Neuronal stem cell (in vitro differentiated cells): ENCODE results near the gene VPS35.

Experiments used
- DNase-seq: peaks from one replicate; pipeline ENCODE4 v3.0.0-alpha.2; 2013; ENCODE audit warnings: low spot score
- H2AFZ ChIP-seq: one replicate; pipeline ENCODE4 v1.6.1; 2013; ENCODE audit warnings: mild to moderate bottlenecking, low read length, inconsistent platforms
- H2AK5ac ChIP-seq: 2 replicates; pipeline ENCODE4 v1.6.1; 2013; ENCODE audit warnings: low read depth, mild to moderate bottlenecking, inconsistent platforms, low read length, moderate library complexity, mixed read lengths
- H2BK120ac ChIP-seq: 2 replicates; pipeline ENCODE4 v1.6.1; 2013; ENCODE audit warnings: low read depth, mild to moderate bottlenecking, inconsistent platforms, low read length, moderate library complexity, mixed read lengths
- H2BK12ac ChIP-seq: one replicate; pipeline ENCODE4 v1.6.1; 2013; ENCODE audit warnings: low read length, inconsistent platforms
- H2BK15ac ChIP-seq: 2 replicates; pipeline ENCODE4 v1.6.1; 2013; ENCODE audit warnings: mild to moderate bottlenecking, low read length, inconsistent platforms, mixed read lengths
- H2BK5ac ChIP-seq: one replicate; pipeline ENCODE4 v1.6.1; 2013; ENCODE audit warnings: inconsistent platforms, mild to moderate bottlenecking, low read length, moderate library complexity
- H3K14ac ChIP-seq: one replicate; pipeline ENCODE4 v1.6.1; 2013; ENCODE audit warnings: low read length, inconsistent platforms
- H3K18ac ChIP-seq: 2 replicates; pipeline ENCODE4 v1.6.1; 2013; ENCODE audit warnings: low read length, inconsistent platforms
- H3K23ac ChIP-seq: 2 replicates; pipeline ENCODE4 v1.6.1; 2013; ENCODE audit warnings: low read depth, mild to moderate bottlenecking, mixed read lengths, low read length, inconsistent platforms; ENCODE audit not compliant: poor library complexity
- H3K27ac ChIP-seq: replicated peaks from 3 replicates; pipeline ENCODE4 v1.5.1; 2013; ENCODE audit warnings: low read length, inconsistent platforms
- H3K27me3 ChIP-seq, 3 experiments: 2 replicates each; pipeline ENCODE4 v1.6.1; 2013; ENCODE audit warnings: low read length in 3 of 3, mild to moderate bottlenecking in 2 of 3, inconsistent platforms in 1 of 3, low read depth in 1 of 3, mixed read lengths in 1 of 3, moderate library complexity in 1 of 3; ENCODE audit not compliant: control insufficient read depth in 3 of 3, insufficient read depth in 3 of 3
- H3K36me3 ChIP-seq, 2 donors: replicated peaks in 1 of 2; 2 replicates each; pipeline ENCODE4 v1.6.1; 2013; ENCODE audit warnings: low read length in 2 of 2; ENCODE audit not compliant: control insufficient read depth in 2 of 2, insufficient read depth in 2 of 2
- H3K4ac ChIP-seq: 2 replicates; pipeline ENCODE4 v1.6.1; 2013; ENCODE audit warnings: inconsistent platforms, mild to moderate bottlenecking, low read length, moderate library complexity
- H3K4me1 ChIP-seq, 2 donors: 1 replicate in 1 of 2; 2 replicates in 1 of 2; pipeline ENCODE4 v1.6.1; 2013; ENCODE audit warnings: low read length in 2 of 2, low read depth in 1 of 2; ENCODE audit not compliant: control insufficient read depth in 2 of 2, insufficient read depth in 1 of 2
- H3K4me2 ChIP-seq: one replicate; pipeline ENCODE4 v1.6.1; 2013; ENCODE audit warnings: mild to moderate bottlenecking, low read length, inconsistent platforms; ENCODE audit not compliant: insufficient read depth, poor library complexity, severe bottlenecking
- H3K4me3 ChIP-seq, 2 donors: 2 replicates each; pipeline ENCODE4 v1.5.1; 2013; ENCODE audit warnings: low read length in 2 of 2, mild to moderate bottlenecking in 2 of 2, inconsistent platforms in 1 of 2, moderate library complexity in 1 of 2
- H3K79me1 ChIP-seq: one replicate; pipeline ENCODE4 v1.6.1; 2013; ENCODE audit warnings: low read depth, mild to moderate bottlenecking, inconsistent platforms, low read length, moderate library complexity
- H3K9ac ChIP-seq: one replicate; pipeline ENCODE4 v1.6.1; 2013; ENCODE audit warnings: mild to moderate bottlenecking, low read depth, low read length, inconsistent platforms; ENCODE audit not compliant: poor library complexity
- H3K9me3 ChIP-seq, 2 donors: replicated peaks in 1 of 2; 2 replicates each; pipeline versions ENCODE3 to v1.6.1; 2013; ENCODE audit warnings: low read length in 2 of 2, mild to moderate bottlenecking in 2 of 2, inconsistent platforms in 1 of 2, low read depth in 1 of 2, mixed read lengths in 1 of 2, moderate library complexity in 1 of 2; ENCODE audit not compliant: control insufficient read depth in 2 of 2, insufficient read depth in 1 of 2
- H4K8ac ChIP-seq: one replicate; pipeline ENCODE4 v1.6.1; 2013; ENCODE audit warnings: low read depth, mild to moderate bottlenecking, inconsistent platforms, low read length, moderate library complexity
- H4K91ac ChIP-seq: one replicate; pipeline ENCODE4 v1.6.1; 2013; ENCODE audit warnings: low read length, low read depth, mild to moderate bottlenecking, inconsistent platforms; ENCODE audit not compliant: poor library complexity
- WGBS, 2 donors: extraction: QIAGEN DNeasy Blood & Tissue Kit; methylation state at CpG; one replicate each; pipeline ENCODE4 v1.1.7; 2013; ENCODE audit warnings: missing lambda C conversion rate in 2 of 2, mixed read lengths in 1 of 2; ENCODE audit not compliant: insufficient read length in 2 of 2, insufficient replicate concordance in 1 of 2; ENCODE audit errors: extremely low coverage in 2 of 2; 5-methylcytosine and 5-hydroxymethylcytosine counted together

The VPS35 gene

DNA sequence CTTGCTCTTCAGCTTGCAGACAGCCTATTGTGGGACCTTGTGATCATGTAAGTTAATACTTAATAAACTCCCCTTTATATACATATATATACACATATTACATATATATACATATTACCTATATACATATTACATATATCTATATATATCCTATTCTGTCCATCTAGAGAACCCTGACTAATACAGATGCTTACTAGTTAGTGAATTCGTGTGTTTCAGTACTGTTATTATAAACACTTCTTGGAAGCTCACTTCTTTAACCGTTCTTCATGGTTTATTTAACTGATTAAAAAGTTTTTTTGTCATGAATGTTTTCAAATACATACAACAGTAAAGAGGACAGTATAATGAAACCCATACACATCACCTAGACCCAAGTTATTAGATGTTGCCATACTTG is 13.1 kb upstream of the VPS35 start:
- no peak for DNase-seq
- Histone ChIP-seq H2BK120ac (no peak overlapping the region), H2BK5ac (no peak overlapping the region), H3K9ac (no peak overlapping the region), H3K36me3 (peaks cover 3 to 47% of the 10 kb centered on the region in 2 donors), H3K4me3 (no peak overlapping the region), H3K27me3 (no peaks in the 10 kb centered on the region), H3K4me1 (no peaks in the 10 kb centered on the region), H3K4me2 (no peak overlapping the region), H3K27ac (no peak overlapping the region), H2BK15ac (no peak overlapping the region), H3K4ac (no peak overlapping the region), H3K79me1 (no peaks in the 10 kb centered on the region), H2AK5ac (no peak overlapping the region), H2AFZ (no peak overlapping the region), H3K14ac (no peak overlapping the region), H4K91ac (no peak overlapping the region), H2BK12ac (no peak overlapping the region), H3K18ac (no peak overlapping the region), H3K9me3 (no peaks in the 10 kb centered on the region), H4K8ac (no peak overlapping the region), H3K23ac (no peak overlapping the region)
- WGBS, 2 donors, result no CpG with 5 or more reads among the region's 2 CpGs

DNA sequence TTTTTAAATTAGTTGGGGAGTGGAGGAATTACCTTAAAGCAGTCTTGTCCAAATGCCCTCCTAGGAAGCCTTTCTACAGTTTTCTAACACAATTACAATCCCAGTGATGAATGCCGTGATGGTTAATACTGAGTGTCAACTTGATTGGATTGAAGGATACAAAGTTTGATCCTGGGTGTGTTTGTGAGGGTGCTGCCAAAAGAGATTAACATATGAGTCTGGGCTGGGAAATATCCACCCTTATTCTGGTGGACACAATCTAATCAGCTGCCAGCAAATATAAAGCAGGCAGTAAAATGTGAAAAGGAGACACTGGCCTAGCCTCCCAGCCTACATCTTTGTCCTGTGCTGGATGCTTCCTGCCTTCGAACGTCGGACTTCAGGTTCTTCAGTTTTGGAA is 12.6 kb upstream of the VPS35 start:
- no peak overlapping the region for H2BK15ac ChIP-seq
- H3K4me1 ChIP-seq, result no peaks in the 10 kb centered on the region
- H2AK5ac ChIP-seq, result no peak overlapping the region
- H4K8ac ChIP-seq, result no peak overlapping the region
- H3K14ac ChIP-seq, result no peak overlapping the region
- H3K23ac ChIP-seq, result no peak overlapping the region
- H2BK5ac ChIP-seq, result no peak overlapping the region
- peaks cover 6 to 51% of the 10 kb centered on the region in 2 donors for H3K36me3 ChIP-seq
- H3K4me2 ChIP-seq, result no peak overlapping the region
- DNase-seq, result no peak
- H3K9me3 ChIP-seq, result no peaks in the 10 kb centered on the region
- H3K27me3 ChIP-seq, result no peaks in the 10 kb centered on the region
- H3K79me1 ChIP-seq, result no peaks in the 10 kb centered on the region
- H2BK12ac ChIP-seq, result no peak overlapping the region
- no peak overlapping the region for H3K18ac ChIP-seq
- H2AFZ ChIP-seq, result no peak overlapping the region
- no peak overlapping the region for H4K91ac ChIP-seq
- H3K4ac ChIP-seq, result no peak overlapping the region
- H3K4me3 ChIP-seq, result no peak overlapping the region
- WGBS, 2 donors, result no CpG with 5 or more reads among the region's 4 CpGs
- no peak overlapping the region for H3K27ac ChIP-seq
- no peak overlapping the region for H3K9ac ChIP-seq
- no peak overlapping the region for H2BK120ac ChIP-seq

DNA sequence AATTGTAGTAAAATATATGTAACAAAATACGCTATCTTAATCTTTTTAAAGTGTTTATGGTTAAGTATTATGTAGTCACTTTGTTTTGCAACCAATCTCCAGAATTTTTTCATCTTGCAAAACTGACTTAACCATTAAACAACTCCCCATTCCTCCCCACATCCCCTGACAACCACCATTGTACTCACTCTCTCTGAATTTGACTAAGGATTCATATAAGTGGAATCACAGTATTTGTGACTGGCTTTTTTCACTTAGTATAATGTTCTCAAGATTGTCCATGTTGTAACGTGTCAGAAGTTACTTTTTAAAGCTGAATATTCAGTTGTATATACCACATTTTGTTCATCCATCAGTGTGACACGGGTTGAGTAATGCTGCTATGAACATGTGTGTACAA is 11.1 kb upstream of the VPS35 start:
- Histone ChIP-seq H3K36me3 (peaks cover 10 to 67% of the 10 kb centered on the region in 2 donors), H2BK12ac (no peak overlapping the region)

DNA sequence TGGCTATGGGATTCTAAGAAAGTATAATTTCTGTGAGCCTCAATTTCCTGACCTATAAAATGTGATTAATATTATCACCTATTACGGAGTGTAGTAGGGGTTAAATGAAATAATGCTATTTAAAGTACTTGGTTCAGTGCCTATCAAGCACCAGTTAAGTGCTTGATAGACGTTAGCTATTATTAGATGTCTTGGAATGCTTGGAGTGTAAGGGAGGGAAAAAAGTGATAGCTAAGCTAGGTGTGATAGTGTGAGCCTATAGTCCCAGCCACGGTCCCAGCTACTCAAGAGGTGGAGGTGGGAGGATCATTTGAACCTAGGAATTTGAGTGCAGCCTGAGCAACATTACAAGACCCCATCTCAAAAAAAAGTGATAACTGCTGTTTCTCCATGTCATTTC is 8.0 kb upstream of the VPS35 start:
- H2BK12ac ChIP-seq, result no peak overlapping the region

More for the DNA sequence above, 11.1 kb upstream of the VPS35 start:
- no peak for DNase-seq
- no peak overlapping the region for H2BK5ac ChIP-seq
- WGBS, 2 donors, result no CpG with 5 or more reads among the region's 3 CpGs
- H3K27ac ChIP-seq, result no peak overlapping the region
- H3K4me2 ChIP-seq, result no peak overlapping the region
- no peak overlapping the region for H4K91ac ChIP-seq
- no peaks in the 10 kb centered on the region for H3K9me3 ChIP-seq
- no peak overlapping the region for H2AK5ac ChIP-seq
- H3K9ac ChIP-seq, result no peak overlapping the region
- no peaks in the 10 kb centered on the region for H3K79me1 ChIP-seq
- H3K4me1 ChIP-seq, result no peaks in the 10 kb centered on the region
- no peak overlapping the region for H4K8ac ChIP-seq
- H2BK15ac ChIP-seq, result no peak overlapping the region
- H3K27me3 ChIP-seq, result no peaks in the 10 kb centered on the region
- H3K23ac ChIP-seq, result no peak overlapping the region
- no peak overlapping the region for H2AFZ ChIP-seq
- H2BK120ac ChIP-seq, result no peak overlapping the region
- H3K18ac ChIP-seq, result no peak overlapping the region
- no peak overlapping the region for H3K14ac ChIP-seq
- no peak overlapping the region for H3K4me3 ChIP-seq
- H3K4ac ChIP-seq, result no peak overlapping the region

More for the DNA sequence above, 8.0 kb upstream of the VPS35 start:
- H2BK15ac ChIP-seq, result no peak overlapping the region
- H3K14ac ChIP-seq, result no peak overlapping the region
- no peak for DNase-seq
- H3K4me2 ChIP-seq, result no peak overlapping the region
- no peak overlapping the region for H3K18ac ChIP-seq
- H3K4ac ChIP-seq, result no peak overlapping the region
- no peak overlapping the region for H3K23ac ChIP-seq
- H2BK120ac ChIP-seq, result no peak overlapping the region
- H2AFZ ChIP-seq, result no peak overlapping the region
- no peak overlapping the region for H4K8ac ChIP-seq
- no peak overlapping the region for H3K4me3 ChIP-seq
- no peak overlapping the region for H3K27ac ChIP-seq
- no peaks in the 10 kb centered on the region for H3K9me3 ChIP-seq
- H4K91ac ChIP-seq, result no peak overlapping the region
- no CpG with 5 or more reads among the region's 3 CpGs for WGBS, 2 donors
- H3K27me3 ChIP-seq, result no peaks in the 10 kb centered on the region
- peaks cover 17 to 84% of the 10 kb centered on the region in 2 donors for H3K36me3 ChIP-seq
- no peak overlapping the region for H2BK5ac ChIP-seq
- no peak overlapping the region for H3K9ac ChIP-seq
- no peaks in the 10 kb centered on the region for H3K4me1 ChIP-seq
- H3K79me1 ChIP-seq, result no peaks in the 10 kb centered on the region
- no peak overlapping the region for H2AK5ac ChIP-seq
